ENCODE measurements around the gene VKORC1. TPM values are rescaled to one million over a fixed set of nuclear protein-coding genes. Genes with fewer than 3 reads are reported as not detected.
A peak's percentile ranks its signal among the peaks of the same experiment; 100 is the strongest.

The VKORC1 gene
- polyA plus RNA-seq, 1 of the 3 experiments (the other 2 are of a cell fraction) = 434 TPM

- DNase-seq = no peak
- H4K20me1 ChIP-seq (ENCODE audit: insufficient read depth) = no peaks in the 10 kb centered on the region
- H3K79me2 ChIP-seq (ENCODE audit: insufficient read depth) = peaks cover 23% of the 10 kb centered on the region
- H3K4me3 ChIP-seq (ENCODE audit: low read depth in 2 of 2, low read length in 1 of 2) = no peak overlapping the region
- peak overlapping the region in 1 of 2 experiments; percentile 29; a peak in 1 of 4 replicates for H3K27ac ChIP-seq (ENCODE audit: low read depth in 2 of 2, low read length in 1 of 2)
- no peaks in the 10 kb centered on the region for H3F3A ChIP-seq (replicated peaks; ENCODE audit: insufficient read depth)
- peaks cover 19 to 25% of the 10 kb centered on the region in 2 experiments for H3K36me3 ChIP-seq (replicated peaks in 1 of 2; ENCODE audit: control insufficient read depth in 1 of 2, insufficient read depth in 2 of 2, low read length in 1 of 2)
- H3K4me2 ChIP-seq = no peak overlapping the region
- no peak overlapping the region; the same call in 1 of the 2 replicates for H2AFZ ChIP-seq (ENCODE audit: low read depth)
- peaks cover 8 to 25% of the 10 kb centered on the region in 2 experiments; a peak in 2 of 4 replicates for H3K4me1 ChIP-seq (ENCODE audit: control insufficient read depth in 1 of 2, insufficient read depth in 2 of 2, low read depth in 1 of 2, low read length in 1 of 2)
- CTCF ChIA-PET = no interaction called here
- WGBS (ENCODE audit: low lambda C conversion rate) = 94% methylated on average over 27 of the region's 28 CpGs
- no peaks in the 10 kb centered on the region for H3K9me2 ChIP-seq
- POLR2A ChIA-PET = interaction anchor here (3.2 kb wide), 1 partner anchor 10 kb away, joined by 12 read pairs; the partner anchor contains the start of gene KAT8
- H3K27me3 ChIP-seq (ENCODE audit: insufficient read depth) = no peaks in the 10 kb centered on the region
- TF ChIP-seq TCF12 (IDR thresholded peaks at IDR 0.05) (no peak), PBX3 (IDR thresholded peaks at IDR 0.05) (no peak), FOSL2 (IDR thresholded peaks at IDR 0.05; ENCODE audit: borderline replicate concordance, low read depth) (no peak), RFX5 (IDR thresholded peaks at IDR 0.05; ENCODE audit: low read length) (no peak), REST (IDR thresholded peaks at IDR 0.05; ENCODE audit: low read depth, low read length) (no peak), FOXJ3 (CRISPR knock-in tag; IDR thresholded peaks at IDR 0.05) (no peak), TAF1 (IDR thresholded peaks at IDR 0.05; ENCODE audit: borderline replicate concordance, low read depth, low read length) (no peak), RAD21 (IDR thresholded peaks at IDR 0.05; ENCODE audit: low read length) (no peak), USF1 (IDR thresholded peaks at IDR 0.05; ENCODE audit: borderline replicate concordance, low read depth) (no peak), ZBTB33 (IDR thresholded peaks at IDR 0.05; ENCODE audit: borderline replicate concordance, low read depth) (no peak), EZH2phosphoT487 (IDR thresholded peaks at IDR 0.05; ENCODE audit: borderline replicate concordance, low read depth) (no peak), IRF3 (IDR thresholded peaks at IDR 0.05; ENCODE audit: low read depth, low read length) (no peak), POLR2AphosphoS5 (IDR thresholded peaks at IDR 0.05; ENCODE audit: low read depth, low read length) (no peak), TEAD4 (IDR thresholded peaks at IDR 0.05; ENCODE audit: borderline replicate concordance, insufficient read depth) (no peak), MAX (IDR thresholded peaks at IDR 0.05; ENCODE audit: low read depth) (no peak), CTCF (IDR thresholded peaks at IDR 0.05) (no peak), JUND (IDR thresholded peaks at IDR 0.05) (no peak), NFIC (IDR thresholded peaks at IDR 0.05; ENCODE audit: borderline replicate concordance) (no peak), EP300 (IDR thresholded peaks at IDR 0.05; ENCODE audit: borderline replicate concordance in 1 of 2, low read depth in 1 of 2, low read length in 1 of 2) (no peak)
- H3K9ac ChIP-seq = no peak overlapping the region
- H3K9me3 ChIP-seq = no peaks in the 10 kb centered on the region
Observed at GRCh38 chr16:31106509-31107464, 12.2 kb upstream of the VKORC1 start.

Data from SK-N-SH (cell line).